Heart left ventricle (tissue), 16 donors: ENCODE measurements around the gene PTPN3. TPM values are rescaled to one million over a fixed set of nuclear protein-coding genes. Genes with fewer than 3 reads are reported as not detected.

Experiments used
- ATAC-seq, 4 donors: fragments of 200-7000 bp; cut with Tn5 transposase; one replicate each; pipeline ENCODE4 v1.9.1; 2020 to 2022; ENCODE audit warnings: moderate library complexity in 4 of 4, mild to moderate bottlenecking in 3 of 4, moderate number of reproducible peaks in 1 of 4
- DNase-seq, 5 donors: peaks; one replicate each; pipeline ENCODE4 v3.0.0-alpha.2; 2020
- H3K27ac ChIP-seq, 12 donors: fragments of 200-600 bp; sonication (generic) in 4 of 12; one replicate each; pipeline versions ENCODE4 v1.5.0 to v1.8.0; 2016 to 2022; ENCODE audit warnings: mild to moderate bottlenecking in 2 of 12
- H3K27me3 ChIP-seq, 9 donors: fragments of 200-600 bp; sonication (generic) in 2 of 9; one replicate each; pipeline versions ENCODE4 v1.5.1 to v1.8.0; 2016 to 2022; ENCODE audit warnings: mild to moderate bottlenecking in 3 of 9
- H3K36me3 ChIP-seq, 9 donors: fragments of 200-600 bp; sonication (generic) in 2 of 9; one replicate each; pipeline versions ENCODE4 v1.5.0 to v1.8.0; 2018 to 2022; ENCODE audit warnings: mild to moderate bottlenecking in 2 of 9
- H3K4me1 ChIP-seq, 12 donors: fragments of 200-600 bp; sonication (generic) in 4 of 12; one replicate each; pipeline versions ENCODE4 v1.5.0 to v1.8.0; 2016 to 2022; ENCODE audit warnings: mild to moderate bottlenecking in 3 of 12
- H3K4me3 ChIP-seq, 12 donors: fragments of 200-600 bp; sonication (generic) in 4 of 12; one replicate each; pipeline versions ENCODE4 v1.5.0 to v1.8.0; 2017 to 2022; ENCODE audit warnings: mild to moderate bottlenecking in 9 of 12, moderate library complexity in 4 of 12
- H3K9me3 ChIP-seq, 12 donors: fragments of 200-600 bp; sonication (generic) in 4 of 12; one replicate each; pipeline versions ENCODE4 v1.5.0 to v1.8.0; 2016 to 2022; ENCODE audit warnings: mild to moderate bottlenecking in 1 of 12
- CTCF ChIP-seq, 12 donors: fragments of 200-600 bp; sonication (generic) in 4 of 12; IDR thresholded peaks; one replicate each; pipeline versions ENCODE4 v1.5.0 to v1.8.0; 2018 to 2022; ENCODE audit warnings: antibody characterized with exemption in 12 of 12, mild to moderate bottlenecking in 5 of 12
- POLR2A ChIP-seq, 2 donors: fragments of 450-650 bp; IDR thresholded peaks; one replicate each; pipeline ENCODE4 v1.6.1; 2017; ENCODE audit warnings: antibody characterized with exemption in 2 of 2, mild to moderate bottlenecking in 2 of 2, moderate library complexity in 2 of 2
- WGBS, 4 donors: extraction: QIAGEN DNeasy Blood & Tissue Kit in 2 of 4; methylation state at CpG; one replicate each; pipeline versions ENCODE4 v1.1.5 to v1.1.7; 2013 to 2018; 5-methylcytosine and 5-hydroxymethylcytosine counted together
- intact Hi-C, 10 donors: fragments of 100-400 bp; cut with DNase I; formaldehyde crosslinking; loops; one replicate each; pipeline versions ENCODE4 v1.11.1 to v1.14.2; 2022
- polyA plus RNA-seq, 2 donors: library from polyadenylated mRNA; stranded (reverse); fragments of 200-250 nt; gene quantifications; one replicate each; pipeline ENCODE4 v1.2.3, GENCODE V29; 2013
- total RNA-seq, 9 donors: library from RNA; depleted of rRNA in 2 of 9; stranded (reverse); fragments of >200 nt in 2 of 9; fragmentation: NEBNext Ultra II Directional in 3 of 9; extraction: Animal tissue kit (Norgen Biotek cat#: 25700) in 3 of 9; gene quantifications; one replicate each; pipeline versions ENCODE4 v1.1.0 to v1.2.4, GENCODE V29; 2016 to 2023
- donor health status: ischemic (EF 13 %, LVEDD 7.1; RV severe dilation, severe dysfunction).
- donor health status: healthy with polysubstance abuse.
- donor health status: DM: no; HTN: yes; CAD: no.
- donor health status: DM: no; HTN: no; CAD: no.
- donor health status: ischemic (EF 25% LVEDD 6.9; RV normal size, moderate dysfunction).
- donor health status: ischemic (EF 25% LVEDD 5.7; RV mildly dilated, moderate dysfunction).
- donor health status: healthy.
- donor health status: DM: yes; HTN: yes; CAD: no.
- donor health status: ischemic (EF 35%, LVEDD 5.7; RV mildly dilated, moderate dysfunction).
- donor health status: nonischemic (EF 11% LVEDD 7.7; RV severe dilation, severe dysfunction).
- donor health status: DM: yes; HTN: yes; CAD: no.
- donor health status: PGD.
- donor health status: ischemic (EF 29% LVEDD 5.4; RV normal size, mild dysfunction).
- donor health status: nonischemic (EF 23%, LVEDD 6.1; RV moderate dilation, normal function).

The PTPN3 gene
- total and polyA plus RNA-seq, 11 donors = 6.9 to 77.0 (median 51.7) TPM

- intact Hi-C loops = loop anchor here in 4 of 10 donors (10.0 kb wide), 2 partner anchors 63 to 67 kb away; no protein-coding TSS in a partner anchor
- 84 to 96% (median 86%) methylated on average over 6 of the region's 6 CpGs for WGBS, 4 donors
- DNase-seq (no peak), ATAC-seq (no peak)
- H3K27me3 ChIP-seq = peaks cover 0 to 4% (median 0%) of the 10 kb centered on the region in 9 donors
- H3K4me3 ChIP-seq = no peak overlapping the region
- TF ChIP-seq CTCF (IDR thresholded peaks at IDR 0.05) (no peak), POLR2A (IDR thresholded peaks at IDR 0.05) (no peak)
- no peaks in the 10 kb centered on the region for H3K9me3 ChIP-seq
- H3K36me3 ChIP-seq = no peaks in the 10 kb centered on the region
- peaks cover 0 to 5% (median 0%) of the 10 kb centered on the region in 12 donors for H3K4me1 ChIP-seq
- H3K27ac ChIP-seq = no peak overlapping the region
Observed at GRCh38 chr9:109447329-109448076, 50.6 kb downstream of the PTPN3 start.

- ATAC-seq (no peak), DNase-seq (no peak)
- 81 to 83% (median 82%) methylated on average over 3 of the region's 3 CpGs for whole genome bisulfite sequencing, 4 donors
- intact Hi-C loops = loop anchor here in 7 of 10 donors (5.0 to 10.0 kb wide), 4 partner anchors 60 to 77 kb away; no protein-coding TSS in a partner anchor
- Histone ChIP-seq H3K27ac (no peak overlapping the region), H3K4me1 (peaks cover 0 to 14% (median 5%) of the 10 kb centered on the region in 12 donors), H3K36me3 (no peaks in the 10 kb centered on the region), H3K4me3 (no peak overlapping the region), H3K9me3 (no peaks in the 10 kb centered on the region), H3K27me3 (peaks cover 0 to 4% (median 0%) of the 10 kb centered on the region in 9 donors)
- TF ChIP-seq CTCF (IDR thresholded peaks at IDR 0.05) (no peak), POLR2A (IDR thresholded peaks at IDR 0.05) (no peak)
Observed at GRCh38 chr9:109444771-109445320, 53.3 kb downstream of the PTPN3 start.

- no peak for TF ChIP-seq POLR2A (IDR thresholded peaks at IDR 0.05)
- no peak for TF ChIP-seq CTCF (IDR thresholded peaks at IDR 0.05)
- no peak overlapping the region for H3K4me3 ChIP-seq
- H3K9me3 ChIP-seq = no peaks in the 10 kb centered on the region
- WGBS, 4 donors = 69 to 83% (median 75%) methylated on average over 2 of the region's 2 CpGs
- intact Hi-C loops = loop anchor here in 7 of 10 donors (5.0 to 10.0 kb wide), 4 partner anchors 58 to 80 kb away; no protein-coding TSS in a partner anchor
- no peak overlapping the region for H3K27ac ChIP-seq
- peaks cover 0 to 15% (median 8%) of the 10 kb centered on the region in 12 donors for H3K4me1 ChIP-seq
- ATAC-seq (no peak), DNase-seq (no peak)
- H3K27me3 ChIP-seq = peaks cover 0 to 4% (median 0%) of the 10 kb centered on the region in 9 donors
- no peaks in the 10 kb centered on the region for H3K36me3 ChIP-seq
Observed at GRCh38 chr9:109442716-109443115, 55.4 kb downstream of the PTPN3 start.

- ATAC-seq (no peak), DNase-seq (no peak)
- TF ChIP-seq POLR2A (IDR thresholded peaks at IDR 0.05) = no peak
- no peak for TF ChIP-seq CTCF (IDR thresholded peaks at IDR 0.05)
- H3K36me3 ChIP-seq = no peaks in the 10 kb centered on the region
- peaks cover 0 to 28% (median 14%) of the 10 kb centered on the region in 12 donors for H3K4me1 ChIP-seq
- H3K27ac ChIP-seq = no peak overlapping the region
- intact Hi-C loops = loop anchor here in 9 of 10 donors (2.0 to 10.0 kb wide), 6 partner anchors 28 to 81 kb away; no protein-coding TSS in a partner anchor
- H3K9me3 ChIP-seq = no peaks in the 10 kb centered on the region
- 43 to 52% (median 46%) methylated on average over 3 of the region's 3 CpGs for WGBS, 4 donors
- H3K4me3 ChIP-seq = no peak overlapping the region
- H3K27me3 ChIP-seq = peaks cover 0 to 4% (median 0%) of the 10 kb centered on the region in 9 donors
Observed at GRCh38 chr9:109441296-109441695, 56.8 kb downstream of the PTPN3 start.
